Ovary (tissue), 3 donors: ENCODE measurements around the gene VAMP1.

Experiments used
- CTCF ChIP-seq, 3 donors: fragments of 450-650 bp in 2 of 3; fragments of 200-600 bp in 1 of 3; IDR thresholded peaks; one replicate each; pipeline versions ENCODE4 v1.5.1 to v1.8.0; 2016 to 2022; ENCODE audit warnings: antibody characterized with exemption in 3 of 3, mild to moderate bottlenecking in 1 of 3
- EP300 ChIP-seq: sonication (generic); formaldehyde crosslinking; IDR thresholded peaks from one replicate; pipeline ENCODE4 v1.6.1; 2017; ENCODE audit warnings: antibody characterized with exemption
- POLR2A ChIP-seq: fragments of 450-650 bp; IDR thresholded peaks from one replicate; pipeline ENCODE4 v1.6.1; 2017; ENCODE audit warnings: antibody characterized with exemption, mild to moderate bottlenecking, moderate library complexity
- donor health status: DM: no; HTN: no; CAD: no.

GRCh38 chr12:6500466-6500865, 30.0 kb upstream of the VAMP1 start:
- TF ChIP-seq EP300, result no peak
- no peak for TF ChIP-seq CTCF (IDR thresholded peaks at IDR 0.05)
- TF ChIP-seq POLR2A, result no peak
